SIG-M5 treated with dmso at 0.1 percent for 504 hours (cell line): ENCODE data around the gene ZBTB42.
"Not testable (repeated sequence)": the region's sequence is repeated elsewhere in the genome, so short reads cannot be mapped to it uniquely, and the experiment has no call there.

ENCODE experiments used
- DNase-seq: peaks from one replicate; lab custom pipeline; 2025; ENCODE audit not compliant: unreplicated experiment; lab: John Stamatoyannopoulos, UW

The ZBTB42 gene

DNA sequence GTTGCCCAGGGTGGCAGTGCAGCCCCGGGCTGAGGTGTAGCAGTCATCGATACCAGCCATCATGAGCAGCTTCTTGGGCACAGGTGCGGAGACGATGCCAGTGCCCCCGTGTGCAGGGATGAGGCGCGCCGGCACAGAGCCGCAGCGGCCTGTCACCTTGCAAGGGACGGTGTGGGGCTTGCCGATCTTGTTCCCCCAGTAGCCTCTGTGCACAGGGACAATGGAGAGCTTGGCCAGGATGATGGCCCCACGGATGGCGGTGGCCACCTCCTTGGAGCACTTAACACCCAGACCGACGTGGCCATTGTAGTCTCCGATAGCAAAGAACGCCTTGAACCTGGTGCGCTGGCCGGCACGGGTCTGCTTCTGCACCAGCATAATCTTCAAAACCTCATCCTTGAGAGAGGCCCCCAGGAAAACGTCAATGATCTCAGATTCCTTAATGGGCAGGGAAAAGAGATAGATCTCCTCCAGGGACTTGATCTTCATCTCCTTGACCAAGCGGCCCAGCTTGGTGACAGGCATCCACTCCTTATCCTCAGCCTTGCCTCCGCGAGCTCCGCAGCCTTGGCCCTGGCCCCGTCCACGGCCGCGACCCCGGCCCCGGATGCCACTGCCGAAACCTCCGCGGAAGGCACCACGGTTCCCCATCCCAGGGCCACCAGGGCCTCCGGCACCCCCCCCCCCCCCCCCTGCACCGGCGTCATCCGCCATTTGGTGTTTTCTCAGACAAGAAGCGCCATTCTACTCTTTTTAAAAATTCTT, 35.5 kb downstream of the ZBTB42 start:
- DNase-seq = not testable (repeated sequence)

GRCh38 chr14:104841730-104842129, 40.8 kb downstream of the ZBTB42 start:
- no peak for DNase-seq

GRCh38 chr14:104843006-104843405, 42.1 kb downstream of the ZBTB42 start:
- DNase-seq = no peak

DNA sequence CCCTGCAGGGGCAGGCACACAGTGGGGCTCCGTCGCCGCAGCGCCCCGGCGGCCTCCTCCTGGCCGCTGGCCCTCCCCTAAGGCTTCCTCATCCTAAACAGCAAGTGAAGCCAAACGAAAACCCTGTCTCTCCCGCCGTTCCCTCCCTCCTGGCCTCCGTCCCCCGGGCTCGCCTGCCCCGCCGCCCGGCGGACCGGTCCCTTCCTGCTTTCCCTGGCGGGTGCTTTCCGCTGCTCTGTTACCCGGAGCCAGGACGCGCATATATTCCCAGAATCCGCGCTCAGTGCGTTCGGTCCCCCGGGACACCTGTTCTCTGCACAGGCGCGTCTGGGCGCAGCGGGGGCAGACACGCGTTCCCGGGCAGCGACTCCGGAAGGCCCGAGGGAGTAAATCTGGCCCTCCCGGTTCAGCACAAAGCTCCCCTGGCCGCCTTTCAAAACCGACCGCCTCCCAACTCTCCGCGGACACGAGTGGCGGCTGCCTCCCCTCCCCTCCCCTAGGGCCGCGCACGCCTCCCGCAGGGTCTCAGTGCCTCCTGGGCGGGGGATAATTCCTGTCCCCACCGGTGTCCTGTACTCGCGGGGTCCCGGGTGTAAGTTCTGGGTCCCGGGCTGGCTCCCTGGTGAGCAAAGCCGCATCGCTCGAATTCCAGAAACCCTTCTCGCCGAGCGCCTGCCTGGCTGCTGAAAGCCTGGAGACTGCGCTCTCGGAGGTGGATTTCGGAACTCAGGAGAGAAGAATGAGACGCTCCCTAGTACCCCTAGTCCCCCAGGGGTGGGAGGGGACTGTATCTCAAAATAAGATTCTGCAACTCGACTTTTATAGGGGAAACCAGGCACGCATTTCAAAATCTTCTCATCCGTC, 42.8 kb downstream of the ZBTB42 start:
- DNase-seq = no peak

DNA sequence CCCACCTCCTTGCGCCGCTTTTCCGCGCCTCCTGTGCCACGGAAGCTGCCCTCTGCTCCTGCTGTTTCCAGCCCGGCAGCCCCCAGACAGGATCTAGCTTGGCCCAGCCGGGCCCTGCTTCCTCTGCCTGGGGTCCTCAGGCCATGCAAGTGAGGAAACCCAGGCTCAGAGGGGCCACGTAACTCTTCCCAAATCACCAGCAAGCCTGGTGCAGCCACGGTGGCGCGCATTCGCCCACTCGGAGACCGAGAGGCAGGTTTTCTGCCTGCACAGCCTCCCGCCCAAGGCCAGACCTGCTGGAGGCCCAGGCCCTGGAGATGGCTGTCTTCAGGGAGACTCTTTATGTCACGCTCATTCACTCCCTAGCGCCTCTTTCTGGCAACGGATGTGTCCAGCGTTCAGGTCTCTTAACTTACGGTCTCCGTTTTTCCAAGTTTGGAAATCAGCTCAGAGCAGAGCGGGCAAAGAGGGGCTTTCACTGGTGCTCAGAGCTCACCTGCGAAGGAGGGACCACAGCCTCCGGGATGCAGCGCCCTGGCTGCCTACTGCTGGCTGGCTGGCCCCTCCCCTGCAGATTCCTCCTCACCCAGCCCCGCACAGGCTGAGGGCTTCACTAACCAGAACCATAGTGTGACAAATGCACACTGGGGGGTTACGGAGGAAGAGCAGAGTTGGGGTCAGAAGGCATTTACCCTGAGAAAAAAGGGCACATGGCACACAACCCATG, 43.6 kb downstream of the ZBTB42 start:
- DNase-seq = no peak

DNA sequence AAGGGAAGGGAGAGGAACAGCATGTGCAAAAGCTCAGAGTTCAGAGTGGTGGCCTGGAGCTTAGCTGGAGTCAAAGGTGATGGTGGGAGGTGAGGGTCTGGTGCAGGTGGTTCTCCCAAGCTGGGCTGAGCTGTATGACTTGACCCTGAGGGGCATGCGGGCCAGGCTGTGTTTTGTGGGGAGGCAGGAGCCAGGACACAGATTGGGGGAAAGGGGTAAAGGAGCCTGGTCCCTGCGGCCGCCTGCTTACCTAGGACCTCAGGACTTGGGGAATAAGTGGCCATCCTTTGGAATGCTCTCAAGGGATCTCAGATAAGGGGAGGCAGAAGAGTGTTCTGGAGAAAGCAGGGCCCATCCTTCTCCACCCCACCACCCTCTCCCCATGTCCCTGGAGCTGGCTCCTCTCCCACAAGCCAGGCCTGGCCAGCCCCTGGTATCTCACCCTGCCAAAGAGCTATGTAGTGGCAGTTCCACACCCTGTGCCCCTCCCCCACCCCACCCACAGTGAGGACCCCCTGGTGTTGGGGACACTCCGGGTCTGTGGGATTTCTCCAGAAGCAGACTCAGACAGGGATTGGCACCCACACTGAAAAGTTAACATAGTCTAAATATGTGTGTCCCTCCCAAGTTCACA, 44.2 kb downstream of the ZBTB42 start:
- DNase-seq = no peak

GRCh38 chr14:104845834-104846441, 45.0 kb downstream of the ZBTB42 start:
- DNase-seq = no peak

DNA sequence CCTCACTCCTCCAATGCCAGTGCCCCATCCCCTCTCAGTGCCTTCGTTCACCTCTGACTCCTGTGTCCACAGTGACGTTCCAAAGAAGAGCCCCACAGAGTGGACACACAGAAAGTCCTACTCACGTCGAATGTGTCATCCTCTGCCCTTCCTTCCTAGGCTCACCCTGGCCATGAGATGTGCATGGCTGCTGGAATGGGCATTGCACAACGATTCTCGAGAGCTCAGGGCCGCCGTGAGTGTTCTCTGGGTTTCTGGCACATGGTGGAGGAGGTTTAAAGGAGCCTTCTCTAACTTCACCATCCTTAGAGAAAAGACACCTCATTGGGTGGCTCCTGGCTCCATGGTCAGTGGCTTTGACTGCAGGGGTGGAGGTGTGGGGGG, 51.4 kb downstream of the ZBTB42 start:
- DNase-seq = no peak
